ENCODE data around the gene DOK1.

Gene DOK1

GRCh38 chr2:74555610-74556103, 1.1 kb downstream of the DOK1 start:
- POLR2A ChIA-PET, result interaction anchor here (0.8 to 2.1 kb wide), 4 partner anchors 8 to 29 kb away, joined by 3 to 12 read pairs (median 4); no protein-coding TSS in a partner anchor
- no peak for TF ChIP-seq CTCF (IDR thresholded peaks at IDR 0.05; ENCODE audit: insufficient read depth, low read length, missing control alignments)
- DNase-seq (ENCODE audit: low read depth, low spot score), result no peak
- H3K4me3 ChIP-seq (ENCODE audit: low read depth, low read length), result peak overlapping the region; percentile 92
- CTCF ChIA-PET, result interaction anchor here (0.7 to 5.2 kb wide), 5 partner anchors 8 to 31 kb away, joined by 3 to 39 read pairs (median 4); no protein-coding TSS in a partner anchor

GRCh38 chr2:74556159-74556558, 1.6 kb downstream of the DOK1 start:
- POLR2A ChIA-PET, result interaction anchor here (0.9 kb wide), 1 partner anchor 11 kb away, joined by 3 read pairs; no protein-coding TSS in a partner anchor
- no peak for TF ChIP-seq CTCF (IDR thresholded peaks at IDR 0.05; ENCODE audit: insufficient read depth, low read length, missing control alignments)
- CTCF ChIA-PET, result interaction anchor here (1.1 to 5.2 kb wide), 3 partner anchors 10 to 31 kb away, joined by 3 to 39 read pairs (median 6); no protein-coding TSS in a partner anchor
- H3K4me3 ChIP-seq (ENCODE audit: low read depth, low read length), result peak overlapping the region; percentile 92; the same call in 1 of the 2 replicates
- no peak for DNase-seq (ENCODE audit: low read depth, low spot score)

- H3K4me3 ChIP-seq (ENCODE audit: low read depth, low read length), result peak overlapping the region; percentile 6; the same call in 1 of the 2 replicates
- ChIA-PET POLR2A (no interaction called here), CTCF (interaction anchor here (1.2 to 5.2 kb wide), 3 partner anchors 9 to 73 kb away, joined by 3 to 39 read pairs (median 5); no protein-coding TSS in a partner anchor)
- no peak for TF ChIP-seq CTCF (IDR thresholded peaks at IDR 0.05; ENCODE audit: insufficient read depth, low read length, missing control alignments)
- DNase-seq (ENCODE audit: low read depth, low spot score), result no peak
Observed at GRCh38 chr2:74556831-74557370, 2.4 kb downstream of the DOK1 start.

GRCh38 chr2:74558284-74559230, 4.0 kb downstream of the DOK1 start:
- no peak overlapping the region for H3K4me3 ChIP-seq (ENCODE audit: low read depth, low read length)
- ChIA-PET POLR2A (interaction anchor here (0.7 to 1.4 kb wide), 3 partner anchors 8 to 145 kb away, joined by 3 to 7 read pairs (median 3); no protein-coding TSS in a partner anchor), CTCF (interaction anchor here (1.3 to 5.2 kb wide), 3 partner anchors 12 to 75 kb away, joined by 4 to 39 read pairs (median 5); no protein-coding TSS in a partner anchor)
- DNase-seq (ENCODE audit: low read depth, low spot score), result no peak
- TF ChIP-seq CTCF (IDR thresholded peaks at IDR 0.05; ENCODE audit: insufficient read depth, low read length, missing control alignments), result no peak

- CTCF ChIA-PET, result interaction anchor here (5.2 kb wide), 1 partner anchor 27 kb away, joined by 39 read pairs; no protein-coding TSS in a partner anchor
- POLR2A ChIA-PET, result interaction anchor here (0.6 to 1.6 kb wide), 2 partner anchors 14 to 17 kb away, joined by 3 read pairs; no protein-coding TSS in a partner anchor
Observed at GRCh38 chr2:74559912-74560311, 5.4 kb downstream of the DOK1 start.

More at GRCh38 chr2:74559912-74560311, 5.4 kb downstream of the DOK1 start:
- no peak overlapping the region for H3K4me3 ChIP-seq (ENCODE audit: low read depth, low read length)
- TF ChIP-seq CTCF (IDR thresholded peaks at IDR 0.05; ENCODE audit: insufficient read depth, low read length, missing control alignments), result no peak
- no peak for DNase-seq (ENCODE audit: low read depth, low spot score)

All from AG04449 (cell line).